ENCODE measurements around the gene FXYD6. TPM values are rescaled to one million over a fixed set of nuclear protein-coding genes. Genes with fewer than 3 reads are reported as not detected.

The FXYD6 gene
- total and polyA plus RNA-seq, 2 of the 8 experiments (the other 6 are each of a cell fraction or from before 2014, with no cell fraction given) = 44.6 to 117 TPM

- Histone ChIP-seq H2AFZ (ENCODE audit: low read length) (no peak overlapping the region), H4K5ac (ENCODE audit: insufficient read length, low read depth, low read length) (no peak overlapping the region), H3K27me3 (replicated peaks in 1 of 4; ENCODE audit: control insufficient read depth in 3 of 4, extremely low read depth in 1 of 4, insufficient read depth in 3 of 4, low read length in 3 of 4) (peaks cover 0 to 9% (median 6%) of the 10 kb centered on the region in 4 experiments; a peak in 4 of 7 replicates), H3K14ac (ENCODE audit: insufficient read length) (no peak overlapping the region), H2BK5ac (ENCODE audit: low read depth, low read length) (no peak overlapping the region; the same call in 1 of the 2 replicates), H2BK15ac (ENCODE audit: low read length) (no peak overlapping the region), H3K4me1 (replicated peaks in 1 of 4; ENCODE audit: control insufficient read depth in 3 of 4, insufficient read depth in 4 of 4, low read length in 3 of 4) (peaks cover 12 to 37% (median 28%) of the 10 kb centered on the region in 4 experiments), H2BK12ac (ENCODE audit: low read depth, low read length) (no peak overlapping the region), H3K79me1 (ENCODE audit: low read depth, low read length) (peaks cover 15% of the 10 kb centered on the region), H3K9me3 (ENCODE audit: insufficient read depth in 2 of 2, low read depth in 1 of 2, low read length in 1 of 2) (no peaks in the 10 kb centered on the region), H3K4me3 (ENCODE audit: extremely low read depth in 1 of 4, insufficient read depth in 2 of 4, low read depth in 3 of 4, low read length in 4 of 4) (no peak overlapping the region), H4K20me1 (replicated peaks in 1 of 2; ENCODE audit: control insufficient read depth in 1 of 2, insufficient read depth in 2 of 2, low read length in 2 of 2) (peaks cover 8 to 18% of the 10 kb centered on the region in 2 experiments), H4K91ac (replicated peaks; ENCODE audit: insufficient read length, low read length) (no peak overlapping the region), H3K27ac (ENCODE audit: low read depth, low read length) (no peak overlapping the region), H3K18ac (ENCODE audit: extremely low read depth, low read length) (no peak overlapping the region), H3K23me2 (ENCODE audit: low read depth, low read length) (peaks cover 17% of the 10 kb centered on the region), H3K9ac (replicated peaks in 1 of 4; ENCODE audit: extremely low read depth in 1 of 4, low read depth in 3 of 4, low read length in 3 of 4) (no peak overlapping the region), H2BK120ac (replicated peaks; ENCODE audit: low read depth, low read length) (no peak overlapping the region), H2BK20ac (ENCODE audit: low read length) (no peak overlapping the region), H3K36me3 (ENCODE audit: control insufficient read depth in 2 of 4, insufficient read depth in 4 of 4, low read length in 3 of 4) (no peaks in the 10 kb centered on the region), H4K8ac (ENCODE audit: extremely low read depth, insufficient read depth, low read length) (no peak overlapping the region), H3K23ac (ENCODE audit: insufficient read length) (no peak overlapping the region), H3K4me2 (ENCODE audit: insufficient read depth in 1 of 2, low read depth in 2 of 2, low read length in 2 of 2) (no peak overlapping the region), H3K79me2 (ENCODE audit: control insufficient read depth in 1 of 2, insufficient read depth in 2 of 2, low read length in 2 of 2) (peaks cover 0 to 51% of the 10 kb centered on the region in 2 experiments; a peak in 2 of 4 replicates), H2AK5ac (ENCODE audit: low read depth, low read length) (no peak overlapping the region), H3K4ac (replicated peaks; ENCODE audit: insufficient read length, low read depth, low read length) (no peak overlapping the region), H3K56ac (replicated peaks; ENCODE audit: insufficient read length, low read depth, low read length) (no peak overlapping the region)
- WGBS, 2 experiments (ENCODE audit: extremely low coverage in 1 of 2, insufficient coverage in 1 of 2, insufficient read length in 1 of 2, insufficient replicate concordance in 2 of 2, low coverage in 1 of 2, low lambda C conversion rate in 2 of 2, missing lambda C conversion rate in 1 of 2) = 93% methylated on average over 18 of the region's 18 CpGs; no CpG with 5 or more reads in 1 of the 2 experiments
- DNase-seq (ENCODE audit: low read depth in 1 of 2, low spot score in 2 of 2) (no peak), FAIRE-seq (no peak)
- ChIA-PET CTCF (ENCODE audit: partially characterized antibody) (interaction anchor here (0.9 to 1.6 kb wide), 7 partner anchors 11 to 182 kb away, joined by 3 to 5 read pairs (median 3); no protein-coding TSS in a partner anchor), POLR2A (ENCODE audit: partially characterized antibody) (no interaction called here)
- no peak for TF ChIP-seq TEAD4 (IDR thresholded peaks at IDR 0.05; ENCODE audit: low read depth, low read length)
- TF ChIP-seq USF2 (IDR thresholded peaks at IDR 0.05; ENCODE audit: low read length) = no peak
- no peak for TF ChIP-seq RBBP5 (IDR thresholded peaks at IDR 0.05; ENCODE audit: borderline replicate concordance, low read depth, low read length)
- TF ChIP-seq SP1 (IDR thresholded peaks at IDR 0.05; ENCODE audit: low read depth, low read length) = no peak
- no peak for TF ChIP-seq SIN3A (conservative IDR thresholded peaks at IDR 0.05 in 1 of 2, IDR thresholded peaks at IDR 0.05 in 1 of 2; ENCODE audit: low read depth in 1 of 2, low read length in 2 of 2)
- TF ChIP-seq TCF12 (IDR thresholded peaks at IDR 0.05; ENCODE audit: low read depth, low read length) = no peak
- TF ChIP-seq SUZ12 (IDR thresholded peaks at IDR 0.05; ENCODE audit: low read length) = no peak
- no peak for TF ChIP-seq CBX5 (IDR thresholded peaks at IDR 0.05; ENCODE audit: low read depth, low read length)
- no peak for TF ChIP-seq PHF8 (conservative IDR thresholded peaks at IDR 0.05; ENCODE audit: low read depth, low read length)
- no peak for TF ChIP-seq BACH1 (IDR thresholded peaks at IDR 0.05; ENCODE audit: low read length)
- TF ChIP-seq NRF1 (IDR thresholded peaks at IDR 0.05; ENCODE audit: low read depth, low read length) = no peak
- TF ChIP-seq SP4 (IDR thresholded peaks at IDR 0.05; ENCODE audit: low read length) = no peak
- no peak for TF ChIP-seq GTF2F1 (IDR thresholded peaks at IDR 0.05; ENCODE audit: borderline replicate concordance, low read depth, low read length)
- TF ChIP-seq CHD1 (IDR thresholded peaks at IDR 0.05; ENCODE audit: low read depth, low read length) = no peak
Measured at GRCh38 chr11:117871160-117871559, 5.3 kb downstream of the FXYD6 start.
